GM10248 (cell line): Measurements from ENCODE around the gene SHC1.

ENCODE experiments used
- CTCF ChIA-PET: fragments of 300-600 bp; sonication (Branson Sonifier 250); formaldehyde crosslinking; extraction: SDS; loops from one replicate; lab custom pipeline; 2021; ENCODE audit warnings: antibody characterized with exemption; lab: Yijun Ruan, JAX
- POLR2A ChIA-PET: fragments of 350-650 bp; sonication (Branson Sonifier 250); formaldehyde crosslinking; extraction: SDS; loops from one replicate; lab custom pipeline; 2020; ENCODE audit warnings: antibody characterized with exemption; lab: Yijun Ruan, JAX
- DNase-seq: peaks from one replicate; pipeline ENCODE4 v3.0.0; 2012; ENCODE audit errors: extremely low spot score
- TF ChIP-seq, protein P1 (sequence below): IDR thresholded peaks from 2 replicates; pipeline ENCODE4 v1.5.1; 2012; ENCODE audit warnings: mild to moderate bottlenecking, low read depth; ENCODE audit errors: extremely low read depth, missing control alignments, control extremely low read depth

Gene SHC1

DNA sequence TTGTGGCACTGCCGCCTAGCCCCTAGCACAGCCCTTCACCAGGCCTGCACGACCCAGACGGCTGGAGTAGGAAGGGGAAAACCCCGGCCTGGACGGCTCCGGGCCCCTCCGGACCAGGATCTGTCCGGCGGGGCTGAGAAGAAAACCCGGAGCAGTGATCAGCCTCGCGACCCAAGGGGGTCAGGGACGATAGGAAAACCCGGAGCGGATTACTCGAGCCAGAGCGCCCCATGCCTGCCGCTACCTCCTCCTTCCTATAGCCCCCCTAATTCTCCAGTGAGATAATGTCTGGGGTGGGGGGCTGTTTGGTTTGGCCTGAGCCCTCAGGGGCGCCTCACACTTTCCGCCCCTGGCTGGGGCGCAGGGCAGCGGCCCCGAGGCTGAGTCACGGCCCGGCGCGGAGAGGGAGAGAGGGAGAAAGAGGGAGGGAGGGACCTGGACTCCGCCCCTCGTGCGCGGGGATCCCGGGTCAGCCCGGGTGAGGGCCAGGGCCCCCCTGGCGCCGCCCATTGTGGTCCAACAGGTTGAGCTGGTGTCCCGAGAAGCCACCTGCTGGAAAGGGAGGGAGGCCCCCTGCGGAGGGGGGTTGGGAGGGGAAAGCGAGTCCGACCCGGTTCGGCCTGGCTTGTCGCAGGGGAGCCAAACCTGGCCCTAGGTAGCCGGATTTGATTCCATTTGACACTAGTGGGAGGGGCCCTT is 30.3 kb upstream of the SHC1 start:
- DNase-seq = peak; percentile 83
- CTCF ChIA-PET = interaction anchor here (0.8 to 13.3 kb wide), 9 partner anchors 7 to 84 kb away, joined by 3 to 175 read pairs (median 7); partner anchors contain the start of genes FLAD1, PBXIP1 and PYGO2
- POLR2A ChIA-PET = interaction anchor here (0.8 to 1.7 kb wide), 6 partner anchors 20 to 138 kb away, joined by 3 to 4 read pairs (median 4); partner anchors contain the start of genes ADAM15 and SHC1
- TF ChIP-seq, protein P1, sequence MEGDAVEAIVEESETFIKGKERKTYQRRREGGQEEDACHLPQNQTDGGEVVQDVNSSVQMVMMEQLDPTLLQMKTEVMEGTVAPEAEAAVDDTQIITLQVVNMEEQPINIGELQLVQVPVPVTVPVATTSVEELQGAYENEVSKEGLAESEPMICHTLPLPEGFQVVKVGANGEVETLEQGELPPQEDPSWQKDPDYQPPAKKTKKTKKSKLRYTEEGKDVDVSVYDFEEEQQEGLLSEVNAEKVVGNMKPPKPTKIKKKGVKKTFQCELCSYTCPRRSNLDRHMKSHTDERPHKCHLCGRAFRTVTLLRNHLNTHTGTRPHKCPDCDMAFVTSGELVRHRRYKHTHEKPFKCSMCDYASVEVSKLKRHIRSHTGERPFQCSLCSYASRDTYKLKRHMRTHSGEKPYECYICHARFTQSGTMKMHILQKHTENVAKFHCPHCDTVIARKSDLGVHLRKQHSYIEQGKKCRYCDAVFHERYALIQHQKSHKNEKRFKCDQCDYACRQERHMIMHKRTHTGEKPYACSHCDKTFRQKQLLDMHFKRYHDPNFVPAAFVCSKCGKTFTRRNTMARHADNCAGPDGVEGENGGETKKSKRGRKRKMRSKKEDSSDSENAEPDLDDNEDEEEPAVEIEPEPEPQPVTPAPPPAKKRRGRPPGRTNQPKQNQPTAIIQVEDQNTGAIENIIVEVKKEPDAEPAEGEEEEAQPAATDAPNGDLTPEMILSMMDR = no peak

DNA sequence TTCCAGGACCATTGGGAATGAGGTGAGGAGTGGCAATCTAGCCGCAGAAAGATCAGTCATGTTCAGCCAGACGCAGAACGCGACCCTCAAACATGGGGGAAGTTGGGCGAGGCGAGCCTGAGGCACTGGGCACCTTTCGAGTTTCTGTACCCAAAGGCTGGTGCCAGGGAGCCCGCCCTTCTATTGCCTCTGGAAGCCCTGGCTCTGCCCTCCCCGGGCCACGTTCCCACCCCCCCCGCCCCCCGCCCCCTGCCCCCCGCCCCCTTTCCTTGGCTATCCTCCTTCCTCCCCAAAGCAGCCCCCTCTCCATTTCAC is 29.8 kb upstream of the SHC1 start:
- CTCF ChIA-PET = interaction anchor here (0.7 to 13.3 kb wide), 17 partner anchors 8 to 239 kb away, joined by 3 to 175 read pairs (median 6); partner anchors contain the start of genes CKS1B, FLAD1 and PBXIP1
- POLR2A ChIA-PET = interaction anchor here (0.9 to 1.7 kb wide), 3 partner anchors 19 to 134 kb away, joined by 3 to 4 read pairs (median 4); partner anchors contain the start of gene SHC1
- DNase-seq = no peak
- TF ChIP-seq, protein P1 = no peak

DNA sequence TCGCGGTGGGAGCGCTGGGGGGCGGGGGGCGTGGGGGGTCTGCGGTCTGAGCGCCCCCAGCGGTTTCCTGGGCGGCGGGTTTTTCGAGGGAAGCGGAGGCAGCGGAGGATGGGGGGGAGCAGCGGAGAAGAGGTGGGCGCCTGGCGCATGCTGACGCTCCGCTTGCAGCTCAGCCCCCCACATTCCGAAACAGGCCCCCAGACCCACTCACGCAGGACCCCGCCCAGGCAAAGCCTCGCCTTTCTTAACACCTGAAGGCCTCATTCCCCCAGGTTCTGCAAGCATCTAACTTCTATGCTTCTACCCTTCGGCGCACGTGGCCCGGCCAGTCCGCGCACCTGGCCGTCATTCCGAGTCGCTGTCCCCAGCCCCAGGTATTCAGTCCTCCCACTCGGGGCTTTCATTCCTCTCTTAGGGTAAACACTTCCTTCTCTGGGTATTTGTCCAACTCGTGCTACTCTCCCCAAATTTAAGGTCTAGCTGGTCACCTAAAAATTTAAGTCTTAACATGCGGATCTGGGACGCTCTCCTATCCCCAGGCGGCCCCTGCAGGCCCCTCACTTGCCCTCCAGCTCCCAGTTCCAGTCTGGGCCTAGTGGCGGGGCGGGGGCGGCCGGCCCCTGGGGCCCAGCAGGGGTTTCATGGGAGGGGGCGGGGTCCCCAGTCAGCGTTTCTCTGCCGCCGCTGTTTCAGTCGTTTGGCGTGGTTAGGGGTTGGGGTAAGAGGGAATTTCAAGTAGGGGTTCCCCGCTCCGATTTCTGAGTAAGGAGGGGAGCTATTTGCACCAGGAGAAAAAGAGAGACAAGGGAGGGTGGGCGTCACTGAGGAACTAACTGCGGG is 29.2 kb upstream of the SHC1 start:
- ChIA-PET CTCF (interaction anchor here (0.6 to 13.3 kb wide), 28 partner anchors 8 to 520 kb away, joined by 3 to 175 read pairs (median 5); partner anchors contain the start of genes ADAM15, CKS1B, FLAD1 and PBXIP1), POLR2A (interaction anchor here (0.9 to 1.7 kb wide), 4 partner anchors 12 to 133 kb away, joined by 3 to 4 read pairs (median 4); partner anchors contain the start of gene SHC1)
- DNase-seq = peak; percentile 74
- TF ChIP-seq, protein P1 = peak; percentile 6

DNA sequence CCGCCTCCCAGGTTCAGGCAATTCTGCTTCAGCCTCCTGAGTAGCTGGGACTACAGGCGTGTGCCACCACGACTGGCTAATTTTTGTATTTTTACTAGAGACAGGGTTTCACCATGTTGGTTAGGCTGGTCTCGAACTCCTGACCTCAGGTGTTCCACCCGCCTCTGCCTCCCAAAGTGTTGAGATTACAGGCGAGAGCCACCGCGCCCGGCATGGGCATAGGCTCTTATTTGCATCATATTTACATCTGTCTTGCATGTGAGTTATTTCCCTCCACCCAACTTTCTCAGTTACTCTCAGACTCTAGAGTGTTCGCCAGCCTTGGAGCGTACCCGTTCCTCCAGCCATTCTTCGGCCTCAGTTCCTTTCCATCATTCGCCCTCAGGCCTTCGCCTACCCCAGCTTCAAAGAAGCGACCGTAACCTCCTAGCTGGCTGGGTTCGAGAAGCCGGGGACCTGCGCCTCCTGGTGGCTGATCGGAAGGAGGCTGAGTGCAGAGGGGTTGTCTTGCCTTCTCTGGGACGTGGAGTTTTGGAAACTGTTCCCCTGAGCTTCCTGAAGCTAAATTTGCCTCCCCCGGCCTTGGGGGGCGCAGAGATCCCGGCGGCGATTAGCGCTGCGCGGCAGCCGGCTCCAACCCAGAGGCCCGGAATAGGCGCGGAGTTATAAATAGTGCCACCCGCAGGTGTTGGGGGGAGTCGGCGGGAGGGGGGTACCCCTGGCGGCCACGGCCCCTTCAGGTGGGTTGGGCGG is 28.4 kb upstream of the SHC1 start:
- TF ChIP-seq, protein P1 = peak; percentile 89
- DNase-seq = peak; percentile 81
- ChIA-PET POLR2A (interaction anchor here (0.6 to 1.7 kb wide), 3 partner anchors 11 to 39 kb away, joined by 3 to 4 read pairs (median 3); partner anchors contain the start of gene SHC1), CTCF (interaction anchor here (0.6 to 13.3 kb wide), 26 partner anchors 9 to 519 kb away, joined by 3 to 175 read pairs (median 5); partner anchors contain the start of genes ADAM15, CKS1B, FLAD1 and PBXIP1)

DNA sequence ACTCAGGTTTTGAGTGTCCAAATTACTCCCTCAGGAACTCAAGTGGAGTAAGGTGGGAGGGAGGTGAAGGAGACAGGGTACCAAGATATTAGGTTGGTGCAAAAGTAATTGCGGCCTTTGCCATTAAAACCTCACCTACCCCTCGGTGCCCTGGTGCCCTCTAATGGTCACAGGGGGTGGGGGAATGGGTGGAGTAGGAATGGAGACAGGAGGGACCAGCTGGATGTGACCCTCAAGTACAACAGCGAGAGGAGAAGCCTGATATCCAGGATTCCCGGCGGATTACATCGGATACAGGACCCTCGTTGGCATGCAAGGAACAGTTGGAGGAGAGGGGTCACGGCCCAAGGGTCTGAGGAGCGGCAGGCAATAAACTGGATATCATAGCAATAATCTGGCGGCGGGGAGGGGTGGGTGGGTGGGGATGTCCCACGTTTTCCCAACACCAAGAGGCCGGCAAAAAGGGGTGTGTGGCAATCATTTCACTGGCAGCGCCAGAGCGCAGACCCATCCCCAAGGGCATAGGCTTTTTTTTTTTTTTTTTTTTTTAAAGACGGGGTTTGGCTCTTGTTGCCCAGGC is 27.7 kb upstream of the SHC1 start:
- TF ChIP-seq, protein P1 = peak; percentile 23
- DNase-seq = no peak
- ChIA-PET CTCF (interaction anchor here (0.8 to 13.3 kb wide), 19 partner anchors 10 to 517 kb away, joined by 3 to 175 read pairs (median 5); partner anchors contain the start of genes ADAM15, CKS1B, FLAD1 and PBXIP1), POLR2A (interaction anchor here (0.6 to 1.1 kb wide), 2 partner anchors 10 to 38 kb away, joined by 3 read pairs; no protein-coding TSS in a partner anchor)
